Endodermal cell (in vitro differentiated cells): ENCODE results near the gene CNNM4. TPM values are rescaled to one million over a fixed set of nuclear protein-coding genes. Genes with fewer than 3 reads are reported as not detected.

Experiments
- DNase-seq: peaks from one replicate; pipeline ENCODE4 v3.0.0-alpha.2; 2017
- H3K27ac ChIP-seq: 2 replicates; pipeline ENCODE4 v1.5.1; 2013; ENCODE audit warnings: mild to moderate bottlenecking, low read depth, low read length, moderate library complexity
- H3K27me3 ChIP-seq: 2 replicates; pipeline ENCODE4 v1.6.1; 2013; ENCODE audit warnings: mild to moderate bottlenecking, low read length, moderate library complexity; ENCODE audit not compliant: insufficient read depth, control insufficient read depth, poor library complexity, severe bottlenecking
- H3K36me3 ChIP-seq: 2 replicates; pipeline ENCODE4 v1.7.0; 2013; ENCODE audit warnings: mild to moderate bottlenecking, low read length, moderate library complexity; ENCODE audit not compliant: control insufficient read depth, insufficient read depth
- H3K4me1 ChIP-seq: one replicate; pipeline ENCODE4 v1.7.0; 2013; ENCODE audit warnings: low read length; ENCODE audit not compliant: control insufficient read depth, insufficient read depth
- H3K4me3 ChIP-seq: 2 replicates; pipeline ENCODE4 v1.5.1; 2013; ENCODE audit warnings: mild to moderate bottlenecking, low read length, moderate library complexity
- H3K9ac ChIP-seq: 2 replicates; pipeline ENCODE4 v1.6.1; 2013; ENCODE audit warnings: mild to moderate bottlenecking, low read length, moderate library complexity; ENCODE audit not compliant: poor library complexity, severe bottlenecking; ENCODE audit errors: extremely low read depth
- H3K9me3 ChIP-seq: 2 replicates; pipeline ENCODE4 v1.6.1; 2013; ENCODE audit warnings: mild to moderate bottlenecking, low read length, moderate library complexity; ENCODE audit not compliant: control insufficient read depth
- H3K27ac Mint-ChIP-seq: 2 replicates; pipeline ENCODE4 v1.8.0; 2020; ENCODE audit warnings: mixed read lengths
- H3K27me3 Mint-ChIP-seq: 2 replicates; pipeline ENCODE4 v1.8.0; 2021; ENCODE audit warnings: mild to moderate bottlenecking, mixed read lengths; ENCODE audit not compliant: insufficient read depth
- H3K36me3 Mint-ChIP-seq: 2 replicates; pipeline ENCODE4 v1.8.0; 2020; ENCODE audit warnings: low read depth, mixed read lengths
- H3K4me1 Mint-ChIP-seq: 2 replicates; pipeline ENCODE4 v1.8.0; 2020; ENCODE audit warnings: mixed read lengths
- H3K4me3 Mint-ChIP-seq: 2 replicates; pipeline ENCODE4 v1.8.0; 2020; ENCODE audit warnings: mild to moderate bottlenecking, moderate library complexity, mixed read lengths
- H3K9me3 Mint-ChIP-seq: 2 replicates; pipeline ENCODE4 v1.8.0; 2020; ENCODE audit warnings: mild to moderate bottlenecking, mixed read lengths
- CTCF ChIP-seq: fragments of 200-600 bp; sonication (generic); conservative IDR thresholded peaks from 2 replicates; pipeline ENCODE4 v1.5.0; 2021; ENCODE audit warnings: antibody characterized with exemption, mild to moderate bottlenecking
- WGBS, 2 experiments: methylation state at CpG; one replicate each; pipeline versions ENCODE4 v1.1.5 to v1.1.7; 2013; ENCODE audit warnings: missing lambda C conversion rate in 2 of 2, mixed read lengths in 1 of 2; ENCODE audit not compliant: insufficient coverage in 1 of 2, insufficient read length in 1 of 2; 5-methylcytosine and 5-hydroxymethylcytosine counted together
- total RNA-seq, 2 donors: library from RNA; stranded (reverse); fragmentation: NEBNext Ultra II Directional in 1 of 2; extraction: Animal tissue kit (Norgen Biotek cat#: 25700) in 1 of 2; gene quantifications; 2 replicates in 1 of 2; 3 replicates in 1 of 2; pipeline ENCODE4 v1.2.1, GENCODE V29; 2021

Gene CNNM4
- total RNA-seq, 2 donors from 2014 or later = 22.3 to 27.5 TPM

GRCh38 chr2:96846825-96847224, 86.1 kb downstream of the CNNM4 start:
- Mint-ChIP-seq H3K27me3 (no peaks in the 10 kb centered on the region), H3K27ac (no peak overlapping the region), H3K4me1 (peaks cover 2% of the 10 kb centered on the region), H3K36me3 (peaks cover 30% of the 10 kb centered on the region), H3K9me3 (no peaks in the 10 kb centered on the region), H3K4me3 (no peak overlapping the region)
- H3K27me3 ChIP-seq = no peaks in the 10 kb centered on the region
- H3K4me1 ChIP-seq = no peaks in the 10 kb centered on the region
- H3K36me3 ChIP-seq = peaks cover 30% of the 10 kb centered on the region
- H3K27ac ChIP-seq = no peak overlapping the region
- no peak overlapping the region for H3K9ac ChIP-seq
- no peak for DNase-seq
- H3K4me3 ChIP-seq = no peak overlapping the region
- 91 to 100% methylated on average over 5 of the region's 5 CpGs for WGBS, 2 experiments
- TF ChIP-seq CTCF = no peak
- no peaks in the 10 kb centered on the region for H3K9me3 ChIP-seq

- Mint-ChIP-seq H3K4me1 (no peaks in the 10 kb centered on the region), H3K36me3 (peaks cover 33% of the 10 kb centered on the region), H3K4me3 (no peak overlapping the region), H3K27ac (no peak overlapping the region), H3K27me3 (no peaks in the 10 kb centered on the region), H3K9me3 (no peaks in the 10 kb centered on the region)
- 90 to 93% methylated on average over 8 to 10 of the region's 10 CpGs for WGBS, 2 experiments
- Histone ChIP-seq H3K36me3 (peaks cover 33% of the 10 kb centered on the region), H3K9ac (no peak overlapping the region), H3K27me3 (no peaks in the 10 kb centered on the region), H3K4me1 (no peaks in the 10 kb centered on the region), H3K4me3 (no peak overlapping the region), H3K9me3 (no peaks in the 10 kb centered on the region), H3K27ac (no peak overlapping the region)
- TF ChIP-seq CTCF = no peak
- no peak for DNase-seq
Observed at GRCh38 chr2:96847586-96847985, 86.9 kb downstream of the CNNM4 start.

GRCh38 chr2:96848264-96848663, 87.6 kb downstream of the CNNM4 start:
- H3K27ac Mint-ChIP-seq = no peak overlapping the region
- H3K9ac ChIP-seq = no peak overlapping the region
- H3K27ac ChIP-seq = no peak overlapping the region
- no peaks in the 10 kb centered on the region for H3K4me1 Mint-ChIP-seq
- H3K4me1 ChIP-seq = no peaks in the 10 kb centered on the region
- TF ChIP-seq CTCF = no peak
- no peak overlapping the region for H3K4me3 Mint-ChIP-seq
- H3K36me3 ChIP-seq = peaks cover 40% of the 10 kb centered on the region
- H3K9me3 ChIP-seq = no peaks in the 10 kb centered on the region
- no peaks in the 10 kb centered on the region for H3K27me3 ChIP-seq
- peaks cover 39% of the 10 kb centered on the region for H3K36me3 Mint-ChIP-seq
- no peaks in the 10 kb centered on the region for H3K9me3 Mint-ChIP-seq
- peak; percentile 41 for DNase-seq
- WGBS, 2 experiments = 94 to 97% methylated on average over 4 to 9 of the region's 9 CpGs
- no peaks in the 10 kb centered on the region for H3K27me3 Mint-ChIP-seq
- no peak overlapping the region for H3K4me3 ChIP-seq
